ENCODE results near the gene ODAD2. TPM values are rescaled to one million over a fixed set of nuclear protein-coding genes. Genes with fewer than 3 reads are reported as not detected.

Gene ODAD2
- total RNA-seq, 4 donors from 2014 or later = not detected

GRCh38 chr10:27794157-27794556 is 204.7 kb downstream of the ODAD2 start:
- no peak for TF ChIP-seq CTCF (IDR thresholded peaks at IDR 0.05; ENCODE audit: low read depth)

GRCh38 chr10:27792216-27792615 is 206.7 kb downstream of the ODAD2 start:
- TF ChIP-seq CTCF (IDR thresholded peaks at IDR 0.05; ENCODE audit: low read depth) = no peak

- TF ChIP-seq CTCF (IDR thresholded peaks at IDR 0.05; ENCODE audit: low read depth) = no peak
Measured at GRCh38 chr10:27784272-27784671, 214.6 kb downstream of the ODAD2 start.

- TF ChIP-seq CTCF (IDR thresholded peaks at IDR 0.05; ENCODE audit: low read depth) = no peak
Measured at GRCh38 chr10:27783660-27784059, 215.2 kb downstream of the ODAD2 start.

GRCh38 chr10:27779462-27780015 is 219.3 kb downstream of the ODAD2 start:
- TF ChIP-seq CTCF (IDR thresholded peaks at IDR 0.05; ENCODE audit: low read depth) = no peak

- TF ChIP-seq CTCF (IDR thresholded peaks at IDR 0.05; ENCODE audit: low read depth) = no peak
Measured at GRCh38 chr10:27774831-27775230, 224.0 kb downstream of the ODAD2 start.

- no peak for TF ChIP-seq CTCF (IDR thresholded peaks at IDR 0.05; ENCODE audit: low read depth)
Measured at GRCh38 chr10:27771231-27771630, 227.6 kb downstream of the ODAD2 start.
